Stomach (tissue), 4 donors: ENCODE measurements around the gene RIMS4.

ENCODE experiments used
- POLR2A ChIP-seq, 4 donors: fragments of 450-650 bp; IDR thresholded peaks; one replicate each; pipeline ENCODE4 v1.6.1; 2016; ENCODE audit warnings: antibody characterized with exemption in 4 of 4, control low read depth in 2 of 4, mild to moderate bottlenecking in 1 of 4, moderate library complexity in 1 of 4
- TF ChIP-seq, protein P1 (sequence below), 7 experiments: fragments of 450-650 bp in 4 of 7; fragments of 200-600 bp in 3 of 7; sonication (generic) in 3 of 7; IDR thresholded peaks; one replicate each; pipeline ENCODE4 v1.5.1; 2016 to 2019; ENCODE audit warnings: antibody characterized with exemption in 7 of 7, control low read depth in 2 of 7, mild to moderate bottlenecking in 1 of 7

DNA sequence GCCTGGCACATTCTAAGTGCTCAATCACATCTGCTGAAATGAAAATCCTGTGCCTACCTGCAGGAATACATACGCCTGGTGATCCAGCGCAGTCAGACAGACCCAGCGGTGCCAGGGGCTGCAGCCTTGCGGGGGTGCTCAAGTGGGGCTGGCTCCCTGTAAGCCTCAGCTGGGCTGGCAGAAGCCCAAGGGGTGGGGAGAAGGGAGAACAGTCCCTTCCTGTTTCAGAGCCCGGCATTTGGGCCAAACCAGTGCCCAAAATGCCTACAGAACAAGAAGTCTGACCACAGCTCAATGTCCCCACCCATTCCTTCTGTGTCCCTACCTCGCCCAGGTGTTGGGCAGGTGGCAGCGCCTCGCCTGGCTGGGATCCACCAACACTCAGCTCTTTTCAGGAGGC lies 42.1 kb downstream of the RIMS4 start:
- TF ChIP-seq POLR2A (IDR thresholded peaks at IDR 0.05): no peak
- TF ChIP-seq, protein P1, sequence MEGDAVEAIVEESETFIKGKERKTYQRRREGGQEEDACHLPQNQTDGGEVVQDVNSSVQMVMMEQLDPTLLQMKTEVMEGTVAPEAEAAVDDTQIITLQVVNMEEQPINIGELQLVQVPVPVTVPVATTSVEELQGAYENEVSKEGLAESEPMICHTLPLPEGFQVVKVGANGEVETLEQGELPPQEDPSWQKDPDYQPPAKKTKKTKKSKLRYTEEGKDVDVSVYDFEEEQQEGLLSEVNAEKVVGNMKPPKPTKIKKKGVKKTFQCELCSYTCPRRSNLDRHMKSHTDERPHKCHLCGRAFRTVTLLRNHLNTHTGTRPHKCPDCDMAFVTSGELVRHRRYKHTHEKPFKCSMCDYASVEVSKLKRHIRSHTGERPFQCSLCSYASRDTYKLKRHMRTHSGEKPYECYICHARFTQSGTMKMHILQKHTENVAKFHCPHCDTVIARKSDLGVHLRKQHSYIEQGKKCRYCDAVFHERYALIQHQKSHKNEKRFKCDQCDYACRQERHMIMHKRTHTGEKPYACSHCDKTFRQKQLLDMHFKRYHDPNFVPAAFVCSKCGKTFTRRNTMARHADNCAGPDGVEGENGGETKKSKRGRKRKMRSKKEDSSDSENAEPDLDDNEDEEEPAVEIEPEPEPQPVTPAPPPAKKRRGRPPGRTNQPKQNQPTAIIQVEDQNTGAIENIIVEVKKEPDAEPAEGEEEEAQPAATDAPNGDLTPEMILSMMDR (IDR thresholded peaks at IDR 0.05): no peak
